Panc1 (cell line): ENCODE data around the gene CASR. TPM values are rescaled to one million over a fixed set of nuclear protein-coding genes. Genes with fewer than 3 reads are reported as not detected.

Experiments used
- ATAC-seq: fragments of 200-7000 bp; cut with Tn5 transposase; 2 replicates; pipeline ENCODE4 v1.9.1; 2020; ENCODE audit warnings: mild to moderate bottlenecking, moderate library complexity
- BruUV-seq: library from RNA; stranded (reverse); fragments of 400-500 nt; replicated peaks from 2 replicates; lab custom pipeline; 2021; lab: Mats Ljungman, UMichigan
- CTCF ChIA-PET: fragments of 300-600 bp; sonication (Branson Sonifier 250); formaldehyde crosslinking; loops from one replicate; lab custom pipeline; 2022; ENCODE audit warnings: antibody characterized with exemption; lab: Charles Lee
- POLR2A ChIA-PET: fragments of 300-600 bp; sonication (Branson Sonifier 250); formaldehyde crosslinking; loops from one replicate; lab custom pipeline; 2022; ENCODE audit warnings: antibody characterized with exemption; lab: Charles Lee
- DNase-seq: peaks from one replicate; pipeline ENCODE4 v3.0.0-alpha.2; 2010; ENCODE audit warnings: low read depth, low spot score
- H3K27ac ChIP-seq: 2 replicates; pipeline ENCODE4 v1.5.1; 2011; ENCODE audit warnings: mild to moderate bottlenecking, low read length, inconsistent platforms
- H3K27me3 ChIP-seq: fragments of 200-500 bp; sonication (Bioruptor generic); 2 replicates; pipeline ENCODE4 v1.6.0; 2014; ENCODE audit warnings: low read length, inconsistent platforms; ENCODE audit not compliant: control insufficient read depth, insufficient read depth
- H3K36me3 ChIP-seq: fragments of 200-500 bp; sonication (Bioruptor generic); 2 replicates; pipeline ENCODE4 v1.5.1; 2014; ENCODE audit warnings: inconsistent platforms, mild to moderate bottlenecking, low read length, moderate library complexity; ENCODE audit not compliant: control insufficient read depth, insufficient read depth
- H3K4me1 ChIP-seq: 2 replicates; pipeline ENCODE4 v1.5.1; 2011; ENCODE audit warnings: inconsistent platforms, mild to moderate bottlenecking, low read length, moderate library complexity; ENCODE audit not compliant: control insufficient read depth, insufficient read depth
- H3K4me3 ChIP-seq, 2 experiments: 2 replicates each; pipeline ENCODE4 v1.5.1; 2011 to 2012; ENCODE audit warnings: low read depth in 2 of 2, low read length in 2 of 2, mild to moderate bottlenecking in 2 of 2, inconsistent platforms in 1 of 2, moderate library complexity in 1 of 2
- H3K9me3 ChIP-seq: fragments of 200-500 bp; sonication (Bioruptor generic); 2 replicates; pipeline ENCODE4 v1.5.1; 2014; ENCODE audit warnings: low read depth, mild to moderate bottlenecking, inconsistent platforms, low read length, moderate library complexity; ENCODE audit not compliant: control insufficient read depth, insufficient read depth
- POLR2AphosphoS5 ChIP-seq: IDR thresholded peaks from 2 replicates; pipeline ENCODE4 v1.6.1; 2012; ENCODE audit warnings: mild to moderate bottlenecking, low read depth, low read length, moderate library complexity
- SIN3A ChIP-seq: IDR thresholded peaks from 2 replicates; pipeline ENCODE4 v1.6.1; 2012; ENCODE audit warnings: low read depth, mild to moderate bottlenecking, low read length, moderate library complexity, borderline replicate concordance; ENCODE audit not compliant: insufficient read depth
- TCF7L2 ChIP-seq: IDR thresholded peaks from 2 replicates; pipeline ENCODE4 v1.6.1; 2011; ENCODE audit warnings: mild to moderate bottlenecking, low read depth, low read length, inconsistent platforms
- in situ Hi-C: cut with HindIII; loops from 2 replicates; pipeline ENCODE4 v1.10.0; 2016; ENCODE audit warnings: low sequenced_read_pairs, low pct_unique_long_range_greater_than_20kb
- intact Hi-C: fragments of 100-400 bp; cut with micrococcal nuclease; formaldehyde crosslinking; loops from one replicate; pipeline ENCODE4 v1.10.0; 2022; ENCODE audit not compliant: unreplicated experiment
- total RNA-seq: library from RNA; stranded (reverse); gene quantifications from one replicate; pipeline ENCODE4 v1.2.1, GENCODE V29; 2021; ENCODE audit not compliant: unreplicated experiment
- TF ChIP-seq, protein P1 (sequence below): fragments of 450-650 bp; IDR thresholded peaks from 2 replicates; pipeline ENCODE4 v1.5.1; 2017; ENCODE audit warnings: mild to moderate bottlenecking
- TF ChIP-seq, protein P2 (sequence below), 2 experiments: IDR thresholded peaks; 2 replicates each; pipeline ENCODE4 v1.6.1; 2011 to 2012; ENCODE audit warnings: low read depth in 2 of 2, control low read depth in 1 of 2, low read length in 1 of 2, mild to moderate bottlenecking in 1 of 2, moderate library complexity in 1 of 2; ENCODE audit not compliant: insufficient read depth in 1 of 2

CASR gene
- total RNA-seq, 1 experiment from 2014 or later: not detected

DNA sequence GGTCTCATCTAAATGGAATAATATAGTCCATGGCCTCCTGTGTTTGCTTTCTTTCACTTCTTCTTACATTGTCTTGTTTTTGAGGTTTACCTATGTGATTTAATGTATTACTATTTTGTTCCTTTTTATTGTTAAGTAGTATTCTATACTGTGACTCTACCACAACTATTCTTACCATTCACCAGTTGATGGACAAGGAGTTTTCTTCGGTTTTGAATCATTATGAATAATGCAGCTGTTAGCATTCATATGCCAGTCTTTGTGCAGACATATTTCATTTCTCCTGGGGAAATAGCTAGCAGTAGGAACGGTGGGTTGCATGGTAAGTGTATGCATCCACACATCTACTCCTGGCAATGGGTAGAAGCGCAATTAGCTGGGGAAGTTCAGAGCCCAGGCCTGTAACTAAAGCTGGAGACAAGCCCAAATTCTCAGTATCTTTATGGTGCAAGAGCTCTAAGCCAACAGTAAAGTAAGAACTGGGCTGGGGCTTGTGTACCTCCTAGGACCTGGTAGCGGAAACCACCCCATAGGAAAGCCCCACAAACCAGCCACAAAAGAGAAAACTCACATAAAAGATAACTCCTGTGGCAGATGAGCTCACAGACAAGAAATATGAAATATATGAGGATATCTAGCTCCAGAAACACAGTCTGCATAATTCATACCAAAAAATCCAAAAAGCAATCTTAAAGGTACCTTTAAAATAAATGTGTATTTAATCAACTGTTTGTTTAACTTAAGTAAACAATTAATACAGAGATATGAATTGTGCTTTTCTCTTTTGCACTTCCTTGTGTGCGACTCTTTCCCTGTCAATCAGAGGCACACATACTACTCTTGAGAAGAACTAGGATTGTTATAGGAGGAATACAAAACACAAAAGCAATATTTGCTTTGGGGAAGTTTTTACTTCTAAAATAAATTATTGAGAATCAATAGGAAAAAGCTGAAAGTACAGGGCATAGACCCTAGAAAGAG is 138.9 kb downstream of the CASR start:
- Histone ChIP-seq H3K27me3 (no peaks in the 10 kb centered on the region; the same call in 1 of the 2 replicates), H3K9me3 (peaks cover 3% of the 10 kb centered on the region; the same call in 1 of the 2 replicates), H3K36me3 (no peaks in the 10 kb centered on the region), H3K4me3 (no peak overlapping the region), H3K4me1 (no peaks in the 10 kb centered on the region), H3K27ac (no peak overlapping the region)
- ChIA-PET CTCF (interaction anchor here (1.2 kb wide), 1 partner anchor 16 kb away, joined by 3 read pairs; no protein-coding TSS in a partner anchor), POLR2A (no interaction called here)
- no peak for ATAC-seq
- no peak for TF ChIP-seq POLR2AphosphoS5
- TF ChIP-seq TCF7L2: no peak
- TF ChIP-seq, protein P1, sequence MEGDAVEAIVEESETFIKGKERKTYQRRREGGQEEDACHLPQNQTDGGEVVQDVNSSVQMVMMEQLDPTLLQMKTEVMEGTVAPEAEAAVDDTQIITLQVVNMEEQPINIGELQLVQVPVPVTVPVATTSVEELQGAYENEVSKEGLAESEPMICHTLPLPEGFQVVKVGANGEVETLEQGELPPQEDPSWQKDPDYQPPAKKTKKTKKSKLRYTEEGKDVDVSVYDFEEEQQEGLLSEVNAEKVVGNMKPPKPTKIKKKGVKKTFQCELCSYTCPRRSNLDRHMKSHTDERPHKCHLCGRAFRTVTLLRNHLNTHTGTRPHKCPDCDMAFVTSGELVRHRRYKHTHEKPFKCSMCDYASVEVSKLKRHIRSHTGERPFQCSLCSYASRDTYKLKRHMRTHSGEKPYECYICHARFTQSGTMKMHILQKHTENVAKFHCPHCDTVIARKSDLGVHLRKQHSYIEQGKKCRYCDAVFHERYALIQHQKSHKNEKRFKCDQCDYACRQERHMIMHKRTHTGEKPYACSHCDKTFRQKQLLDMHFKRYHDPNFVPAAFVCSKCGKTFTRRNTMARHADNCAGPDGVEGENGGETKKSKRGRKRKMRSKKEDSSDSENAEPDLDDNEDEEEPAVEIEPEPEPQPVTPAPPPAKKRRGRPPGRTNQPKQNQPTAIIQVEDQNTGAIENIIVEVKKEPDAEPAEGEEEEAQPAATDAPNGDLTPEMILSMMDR: no peak
- TF ChIP-seq, protein P2, sequence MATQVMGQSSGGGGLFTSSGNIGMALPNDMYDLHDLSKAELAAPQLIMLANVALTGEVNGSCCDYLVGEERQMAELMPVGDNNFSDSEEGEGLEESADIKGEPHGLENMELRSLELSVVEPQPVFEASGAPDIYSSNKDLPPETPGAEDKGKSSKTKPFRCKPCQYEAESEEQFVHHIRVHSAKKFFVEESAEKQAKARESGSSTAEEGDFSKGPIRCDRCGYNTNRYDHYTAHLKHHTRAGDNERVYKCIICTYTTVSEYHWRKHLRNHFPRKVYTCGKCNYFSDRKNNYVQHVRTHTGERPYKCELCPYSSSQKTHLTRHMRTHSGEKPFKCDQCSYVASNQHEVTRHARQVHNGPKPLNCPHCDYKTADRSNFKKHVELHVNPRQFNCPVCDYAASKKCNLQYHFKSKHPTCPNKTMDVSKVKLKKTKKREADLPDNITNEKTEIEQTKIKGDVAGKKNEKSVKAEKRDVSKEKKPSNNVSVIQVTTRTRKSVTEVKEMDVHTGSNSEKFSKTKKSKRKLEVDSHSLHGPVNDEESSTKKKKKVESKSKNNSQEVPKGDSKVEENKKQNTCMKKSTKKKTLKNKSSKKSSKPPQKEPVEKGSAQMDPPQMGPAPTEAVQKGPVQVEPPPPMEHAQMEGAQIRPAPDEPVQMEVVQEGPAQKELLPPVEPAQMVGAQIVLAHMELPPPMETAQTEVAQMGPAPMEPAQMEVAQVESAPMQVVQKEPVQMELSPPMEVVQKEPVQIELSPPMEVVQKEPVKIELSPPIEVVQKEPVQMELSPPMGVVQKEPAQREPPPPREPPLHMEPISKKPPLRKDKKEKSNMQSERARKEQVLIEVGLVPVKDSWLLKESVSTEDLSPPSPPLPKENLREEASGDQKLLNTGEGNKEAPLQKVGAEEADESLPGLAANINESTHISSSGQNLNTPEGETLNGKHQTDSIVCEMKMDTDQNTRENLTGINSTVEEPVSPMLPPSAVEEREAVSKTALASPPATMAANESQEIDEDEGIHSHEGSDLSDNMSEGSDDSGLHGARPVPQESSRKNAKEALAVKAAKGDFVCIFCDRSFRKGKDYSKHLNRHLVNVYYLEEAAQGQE (IDR thresholded peaks at IDR 0.05; ENCODE audit: insufficient read depth in 1 of 2, low read depth in 2 of 2, low read length in 1 of 2): no peak
- no peak for TF ChIP-seq SIN3A
- DNase-seq: no peak
- no TSS peak for BruUV-seq
- intact Hi-C loops (no loop called here), in situ Hi-C loops (no loop called here)

DNA sequence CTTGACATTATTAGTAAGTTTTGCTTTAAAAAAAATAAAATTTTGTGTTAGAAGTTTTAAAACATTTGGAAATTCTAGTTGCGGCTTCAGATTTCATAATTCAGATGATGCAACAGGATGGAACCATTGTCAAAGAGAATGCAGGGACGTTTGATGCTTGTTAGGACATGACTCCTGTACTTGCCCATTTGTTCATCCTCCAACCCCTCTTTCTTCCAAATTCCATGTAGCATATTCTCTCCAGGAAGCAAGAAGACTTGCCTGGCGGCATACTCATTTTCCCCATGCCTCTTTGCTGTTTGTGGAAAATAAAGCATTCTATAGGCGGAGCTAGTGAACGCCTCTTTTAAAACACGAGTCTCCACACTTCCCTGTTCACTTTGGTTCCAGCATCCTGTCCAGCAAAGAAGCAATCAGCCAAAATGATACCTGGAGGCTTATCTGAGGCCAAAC is 141.4 kb downstream of the CASR start, which contains the start of gene CSTA:
TSS of gene CSTA (plus strand) at position 378 of the 453 bp plus-strand sequence. CDS start at position 423, 45 bp downstream.
- DNase-seq (no peak), ATAC-seq (no peak)
- intact Hi-C loops: loop anchor here (2.0 kb wide), 1 partner anchor 44 kb away; no protein-coding TSS in a partner anchor
- H3K27ac ChIP-seq: no peak within 1 kb of the TSS
- no peak within 1 kb of the TSS for H3K4me3 ChIP-seq
- no peaks in the 10 kb centered on the region for H3K4me1 ChIP-seq
- no peaks in the 10 kb centered on the region for H3K27me3 ChIP-seq
- no TSS peak for BruUV-seq
- ChIA-PET CTCF (no interaction called here), POLR2A (no interaction called here)
- no peaks in the 10 kb centered on the region; the same call in 1 of the 2 replicates for H3K9me3 ChIP-seq
- H3K36me3 ChIP-seq: no peaks in the 10 kb centered on the region
- no peak for TF ChIP-seq TCF7L2
- TF ChIP-seq, protein P1: no peak
- no peak for TF ChIP-seq SIN3A
- TF ChIP-seq POLR2AphosphoS5: no peak
- TF ChIP-seq, protein P2 (IDR thresholded peaks at IDR 0.05; ENCODE audit: insufficient read depth in 1 of 2, low read depth in 2 of 2, low read length in 1 of 2): no peak
- in situ Hi-C loops: no loop called here
